ENCODE measurements around the gene C1orf141.
"Not testable (repeated sequence)": the region's sequence is repeated elsewhere in the genome, so short reads cannot be mapped to it uniquely, and the experiment has no call there.

Gene C1orf141

GRCh38 chr1:67067655-67068054, 67.1 kb downstream of the C1orf141 start:
- not testable (repeated sequence) for H3K27ac ChIP-seq (ENCODE audit: insufficient read depth, low read length, poor library complexity, severe bottlenecking); H3K27me3 ChIP-seq (replicated peaks; ENCODE audit: control insufficient read depth, insufficient read depth, low read length, poor library complexity, severe bottlenecking); H3K36me3 ChIP-seq (ENCODE audit: control insufficient read depth, insufficient read depth, low read length); DNase-seq; H3K4me3 ChIP-seq (ENCODE audit: insufficient read depth, low read depth, low read length, poor library complexity, severe bottlenecking); H3K4me1 ChIP-seq (ENCODE audit: control insufficient read depth, insufficient read depth, low read length, poor library complexity, severe bottlenecking); H3K9me3 ChIP-seq (ENCODE audit: control insufficient read depth, low read length)

- Histone ChIP-seq H3K27ac (ENCODE audit: insufficient read depth, low read length, poor library complexity, severe bottlenecking) (no peak overlapping the region), H3K4me1 (ENCODE audit: control insufficient read depth, insufficient read depth, low read length, poor library complexity, severe bottlenecking) (no peaks in the 10 kb centered on the region), H3K9me3 (ENCODE audit: control insufficient read depth, low read length) (no peaks in the 10 kb centered on the region), H3K27me3 (replicated peaks; ENCODE audit: control insufficient read depth, insufficient read depth, low read length, poor library complexity, severe bottlenecking) (no peaks in the 10 kb centered on the region), H3K4me3 (ENCODE audit: insufficient read depth, low read depth, low read length, poor library complexity, severe bottlenecking) (no peak overlapping the region), H3K36me3 (ENCODE audit: control insufficient read depth, insufficient read depth, low read length) (no peaks in the 10 kb centered on the region)
- no peak for DNase-seq
These were observed 72.4 kb downstream of the C1orf141 start for GRCh38 chr1:67062412-67062811.

GRCh38 chr1:67061266-67061665, 73.5 kb downstream of the C1orf141 start:
- Histone ChIP-seq H3K4me1 (ENCODE audit: control insufficient read depth, insufficient read depth, low read length, poor library complexity, severe bottlenecking) (no peaks in the 10 kb centered on the region), H3K36me3 (ENCODE audit: control insufficient read depth, insufficient read depth, low read length) (no peaks in the 10 kb centered on the region), H3K27me3 (replicated peaks; ENCODE audit: control insufficient read depth, insufficient read depth, low read length, poor library complexity, severe bottlenecking) (no peaks in the 10 kb centered on the region), H3K9me3 (ENCODE audit: control insufficient read depth, low read length) (no peaks in the 10 kb centered on the region), H3K4me3 (ENCODE audit: insufficient read depth, low read depth, low read length, poor library complexity, severe bottlenecking) (no peak overlapping the region), H3K27ac (ENCODE audit: insufficient read depth, low read length, poor library complexity, severe bottlenecking) (no peak overlapping the region)
- DNase-seq = no peak

GRCh38 chr1:67060811-67061218, 74.0 kb downstream of the C1orf141 start:
- H3K4me1 ChIP-seq (ENCODE audit: control insufficient read depth, insufficient read depth, low read length, poor library complexity, severe bottlenecking) = no peaks in the 10 kb centered on the region
- no peak for DNase-seq
- H3K27ac ChIP-seq (ENCODE audit: insufficient read depth, low read length, poor library complexity, severe bottlenecking) = no peak overlapping the region
- no peaks in the 10 kb centered on the region for H3K27me3 ChIP-seq (replicated peaks; ENCODE audit: control insufficient read depth, insufficient read depth, low read length, poor library complexity, severe bottlenecking)
- no peak overlapping the region for H3K4me3 ChIP-seq (ENCODE audit: insufficient read depth, low read depth, low read length, poor library complexity, severe bottlenecking)
- H3K9me3 ChIP-seq (ENCODE audit: control insufficient read depth, low read length) = no peaks in the 10 kb centered on the region
- no peaks in the 10 kb centered on the region for H3K36me3 ChIP-seq (ENCODE audit: control insufficient read depth, insufficient read depth, low read length)

- Histone ChIP-seq H3K27ac (ENCODE audit: insufficient read depth, low read length, poor library complexity, severe bottlenecking) (no peak overlapping the region), H3K4me1 (ENCODE audit: control insufficient read depth, insufficient read depth, low read length, poor library complexity, severe bottlenecking) (no peaks in the 10 kb centered on the region), H3K27me3 (replicated peaks; ENCODE audit: control insufficient read depth, insufficient read depth, low read length, poor library complexity, severe bottlenecking) (no peaks in the 10 kb centered on the region), H3K9me3 (ENCODE audit: control insufficient read depth, low read length) (no peaks in the 10 kb centered on the region), H3K36me3 (ENCODE audit: control insufficient read depth, insufficient read depth, low read length) (no peaks in the 10 kb centered on the region), H3K4me3 (ENCODE audit: insufficient read depth, low read depth, low read length, poor library complexity, severe bottlenecking) (no peak overlapping the region)
- no peak for DNase-seq
These were observed 75.4 kb downstream of the C1orf141 start for GRCh38 chr1:67059346-67059745.

- Histone ChIP-seq H3K4me1 (ENCODE audit: control insufficient read depth, insufficient read depth, low read length, poor library complexity, severe bottlenecking) (no peaks in the 10 kb centered on the region), H3K27me3 (replicated peaks; ENCODE audit: control insufficient read depth, insufficient read depth, low read length, poor library complexity, severe bottlenecking) (no peaks in the 10 kb centered on the region), H3K36me3 (ENCODE audit: control insufficient read depth, insufficient read depth, low read length) (no peaks in the 10 kb centered on the region), H3K4me3 (ENCODE audit: insufficient read depth, low read depth, low read length, poor library complexity, severe bottlenecking) (no peak overlapping the region), H3K9me3 (ENCODE audit: control insufficient read depth, low read length) (no peaks in the 10 kb centered on the region), H3K27ac (ENCODE audit: insufficient read depth, low read length, poor library complexity, severe bottlenecking) (no peak overlapping the region)
- no peak for DNase-seq
These were observed 76.0 kb downstream of the C1orf141 start for GRCh38 chr1:67058761-67059160.

GRCh38 chr1:67058242-67058641, 76.5 kb downstream of the C1orf141 start:
- Histone ChIP-seq H3K27me3 (replicated peaks; ENCODE audit: control insufficient read depth, insufficient read depth, low read length, poor library complexity, severe bottlenecking) (no peaks in the 10 kb centered on the region), H3K27ac (ENCODE audit: insufficient read depth, low read length, poor library complexity, severe bottlenecking) (no peak overlapping the region), H3K36me3 (ENCODE audit: control insufficient read depth, insufficient read depth, low read length) (no peaks in the 10 kb centered on the region), H3K9me3 (ENCODE audit: control insufficient read depth, low read length) (no peaks in the 10 kb centered on the region), H3K4me3 (ENCODE audit: insufficient read depth, low read depth, low read length, poor library complexity, severe bottlenecking) (no peak overlapping the region), H3K4me1 (ENCODE audit: control insufficient read depth, insufficient read depth, low read length, poor library complexity, severe bottlenecking) (no peaks in the 10 kb centered on the region)
- no peak for DNase-seq

- H3K4me3 ChIP-seq (ENCODE audit: insufficient read depth, low read depth, low read length, poor library complexity, severe bottlenecking) = peak within 1 kb of the TSS; percentile 87
- H3K27ac ChIP-seq (ENCODE audit: insufficient read depth, low read length, poor library complexity, severe bottlenecking) = peak within 1 kb of the TSS; percentile 90
- peaks cover 8% of the 10 kb centered on the region for H3K36me3 ChIP-seq (ENCODE audit: control insufficient read depth, insufficient read depth, low read length)
- peak; percentile 44 to 66 (median 51) for DNase-seq
- H3K4me1 ChIP-seq (ENCODE audit: control insufficient read depth, insufficient read depth, low read length, poor library complexity, severe bottlenecking) = peaks cover 7% of the 10 kb centered on the region
- H3K9me3 ChIP-seq (ENCODE audit: control insufficient read depth, low read length) = no peaks in the 10 kb centered on the region
- H3K27me3 ChIP-seq (replicated peaks; ENCODE audit: control insufficient read depth, insufficient read depth, low read length, poor library complexity, severe bottlenecking) = no peaks in the 10 kb centered on the region
These were observed 80.7 kb downstream of the C1orf141 start, which contains the start of gene SLC35D1 for GRCh38 chr1:67053785-67054772. TSS of gene SLC35D1 (minus strand) at chr1:67054148. CDS start at chr1:67054013, 135 bp downstream.

- peak overlapping the region; percentile 90 for H3K27ac ChIP-seq (ENCODE audit: insufficient read depth, low read length, poor library complexity, severe bottlenecking)
- peaks cover 8% of the 10 kb centered on the region for H3K36me3 ChIP-seq (ENCODE audit: control insufficient read depth, insufficient read depth, low read length)
- peak overlapping the region; percentile 87 for H3K4me3 ChIP-seq (ENCODE audit: insufficient read depth, low read depth, low read length, poor library complexity, severe bottlenecking)
- peaks cover 7% of the 10 kb centered on the region for H3K4me1 ChIP-seq (ENCODE audit: control insufficient read depth, insufficient read depth, low read length, poor library complexity, severe bottlenecking)
- no peaks in the 10 kb centered on the region for H3K27me3 ChIP-seq (replicated peaks; ENCODE audit: control insufficient read depth, insufficient read depth, low read length, poor library complexity, severe bottlenecking)
- H3K9me3 ChIP-seq (ENCODE audit: control insufficient read depth, low read length) = no peaks in the 10 kb centered on the region
- DNase-seq = no peak
These were observed 81.3 kb downstream of the C1orf141 start for GRCh38 chr1:67053535-67053784.

GRCh38 chr1:67052741-67053534, 81.8 kb downstream of the C1orf141 start:
- Histone ChIP-seq H3K4me1 (ENCODE audit: control insufficient read depth, insufficient read depth, low read length, poor library complexity, severe bottlenecking) (peaks cover 7% of the 10 kb centered on the region), H3K27ac (ENCODE audit: insufficient read depth, low read length, poor library complexity, severe bottlenecking) (peak overlapping the region; percentile 90), H3K27me3 (replicated peaks; ENCODE audit: control insufficient read depth, insufficient read depth, low read length, poor library complexity, severe bottlenecking) (no peaks in the 10 kb centered on the region), H3K4me3 (ENCODE audit: insufficient read depth, low read depth, low read length, poor library complexity, severe bottlenecking) (peak overlapping the region; percentile 87), H3K36me3 (ENCODE audit: control insufficient read depth, insufficient read depth, low read length) (peaks cover 8% of the 10 kb centered on the region), H3K9me3 (ENCODE audit: control insufficient read depth, low read length) (no peaks in the 10 kb centered on the region)
- DNase-seq = peak in 2 of 3 donors; percentile 0 to 5
